Stimulated activated effector memory CD8-positive, alpha-beta T cell treated with anti-CD3 and anti-CD28 coated beads, Interleukin-12 subunit alpha, Interleukin-12 subunit beta, amount 100 ng/mL, for 72 hours (primary cell): ENCODE measurements around the gene DOP1B.
"Not testable (repeated sequence)": the region's sequence is repeated elsewhere in the genome, so short reads cannot be mapped to it uniquely, and the experiment has no call there.

ENCODE experiments used
- ATAC-seq: fragments of 150-1000 bp; cut with Tn5 transposase; 2 replicates; pipeline ENCODE4 v1.10.0; 2021
- DNase-seq, 2 donors: peaks; one replicate each; pipeline ENCODE4 v3.0.0; 2021 to 2022; ENCODE audit warnings: low spot score in 2 of 2
- H3K27ac Mint-ChIP-seq: one replicate; pipeline ENCODE4 v1.8.0; 2022; ENCODE audit warnings: mild to moderate bottlenecking, mixed read lengths
- H3K36me3 Mint-ChIP-seq: one replicate; pipeline ENCODE4 v1.8.0; 2022; ENCODE audit warnings: mild to moderate bottlenecking, mixed read lengths
- H3K4me1 Mint-ChIP-seq: one replicate; pipeline ENCODE4 v1.8.0; 2022; ENCODE audit warnings: mixed read lengths
- H3K4me3 Mint-ChIP-seq: one replicate; pipeline ENCODE4 v1.8.0; 2022; ENCODE audit warnings: mild to moderate bottlenecking, mixed read lengths
- H3K9me3 Mint-ChIP-seq: one replicate; pipeline ENCODE4 v1.8.0; 2022; ENCODE audit warnings: mixed read lengths

DOP1B gene

GRCh38 chr21:36127250-36127904 is 29.2 kb upstream of the DOP1B start:
- H3K36me3 Mint-ChIP-seq: no peaks in the 10 kb centered on the region
- peaks cover 14% of the 10 kb centered on the region for H3K4me1 Mint-ChIP-seq
- H3K9me3 Mint-ChIP-seq: no peaks in the 10 kb centered on the region
- H3K4me3 Mint-ChIP-seq: no peak overlapping the region
- H3K27ac Mint-ChIP-seq: peak overlapping the region; percentile 43
- ATAC-seq: no peak
- no peak for DNase-seq

- Mint-ChIP-seq H3K27ac (no peak overlapping the region), H3K4me1 (peaks cover 14% of the 10 kb centered on the region), H3K9me3 (no peaks in the 10 kb centered on the region), H3K4me3 (no peak overlapping the region), H3K36me3 (no peaks in the 10 kb centered on the region)
- no peak for ATAC-seq
- DNase-seq: no peak
These were observed 28.6 kb upstream of the DOP1B start for GRCh38 chr21:36127977-36128376.

- DNase-seq (no peak), ATAC-seq (no peak)
- H3K36me3 Mint-ChIP-seq: no peaks in the 10 kb centered on the region
- H3K9me3 Mint-ChIP-seq: no peaks in the 10 kb centered on the region
- H3K27ac Mint-ChIP-seq: peak overlapping the region; percentile 35
- peak overlapping the region; percentile 80 for H3K4me3 Mint-ChIP-seq
- peaks cover 20% of the 10 kb centered on the region for H3K4me1 Mint-ChIP-seq
These were observed 27.4 kb upstream of the DOP1B start for GRCh38 chr21:36129219-36129618.

GRCh38 chr21:36130414-36130762 is 26.2 kb upstream of the DOP1B start:
- H3K4me1 Mint-ChIP-seq: peaks cover 25% of the 10 kb centered on the region
- H3K4me3 Mint-ChIP-seq: peak overlapping the region; percentile 80
- not testable (repeated sequence) for H3K9me3 Mint-ChIP-seq, ATAC-seq, H3K36me3 Mint-ChIP-seq
- peak overlapping the region; percentile 88 for H3K27ac Mint-ChIP-seq
- peak in 1 of 2 donors; percentile 58 for DNase-seq

GRCh38 chr21:36130839-36131238 is 25.8 kb upstream of the DOP1B start:
- Mint-ChIP-seq H3K4me3 (peak overlapping the region; percentile 80), H3K4me1 (peaks cover 26% of the 10 kb centered on the region)
- ATAC-seq, H3K9me3 Mint-ChIP-seq, H3K36me3 Mint-ChIP-seq, H3K27ac Mint-ChIP-seq, DNase-seq: not testable (repeated sequence)

GRCh38 chr21:36132696-36133095 is 23.9 kb upstream of the DOP1B start:
- DNase-seq (no peak), ATAC-seq (no peak)
- Mint-ChIP-seq H3K36me3 (no peaks in the 10 kb centered on the region), H3K4me1 (peaks cover 34% of the 10 kb centered on the region), H3K27ac (no peak overlapping the region), H3K4me3 (no peak overlapping the region), H3K9me3 (no peaks in the 10 kb centered on the region)

- Mint-ChIP-seq H3K27ac (peak within 1 kb of the TSS; percentile 84), H3K36me3 (peaks cover 17% of the 10 kb centered on the region), H3K4me3 (peak within 1 kb of the TSS; percentile 89), H3K9me3 (no peaks in the 10 kb centered on the region), H3K4me1 (peaks cover 28% of the 10 kb centered on the region)
- peak; percentile 48 to 81 for DNase-seq
- ATAC-seq: peak; percentile 75
These were observed 21.7 kb upstream of the DOP1B start, which contains the start of gene CBR3 for GRCh38 chr21:36134803-36135390. CBR3 (plus strand) TSS chr21:36135079; CDS start chr21:36135193, 114 bp downstream.

- H3K4me1 Mint-ChIP-seq: peaks cover 23% of the 10 kb centered on the region
- peaks cover 17% of the 10 kb centered on the region for H3K36me3 Mint-ChIP-seq
- DNase-seq (peak in 1 of 2 donors; percentile 82), ATAC-seq (peak; percentile 88)
- H3K27ac Mint-ChIP-seq: peak overlapping the region; percentile 84
- no peaks in the 10 kb centered on the region for H3K9me3 Mint-ChIP-seq
- H3K4me3 Mint-ChIP-seq: peak overlapping the region; percentile 89
These were observed 21.1 kb upstream of the DOP1B start for GRCh38 chr21:36135391-36136102.

- DNase-seq, H3K9me3 Mint-ChIP-seq, H3K27ac Mint-ChIP-seq, ATAC-seq, H3K4me3 Mint-ChIP-seq: not testable (repeated sequence)
- peaks cover 36% of the 10 kb centered on the region for H3K36me3 Mint-ChIP-seq
- H3K4me1 Mint-ChIP-seq: peaks cover 17% of the 10 kb centered on the region
These were observed 16.8 kb upstream of the DOP1B start for GRCh38 chr21:36139791-36140190.

GRCh38 chr21:36141513-36141925 is 15.1 kb upstream of the DOP1B start:
- Mint-ChIP-seq H3K4me1 (peaks cover 16% of the 10 kb centered on the region), H3K4me3 (no peak overlapping the region), H3K9me3 (no peaks in the 10 kb centered on the region), H3K27ac (no peak overlapping the region), H3K36me3 (peaks cover 42% of the 10 kb centered on the region)
- peak; percentile 97 for ATAC-seq
- peak; percentile 66 to 86 for DNase-seq

- not testable (repeated sequence) for H3K4me3 Mint-ChIP-seq, ATAC-seq, H3K27ac Mint-ChIP-seq, H3K9me3 Mint-ChIP-seq, DNase-seq
- Mint-ChIP-seq H3K36me3 (peaks cover 32% of the 10 kb centered on the region), H3K4me1 (peaks cover 15% of the 10 kb centered on the region)
These were observed 12.4 kb upstream of the DOP1B start for GRCh38 chr21:36144233-36144632.

- peaks cover 20% of the 10 kb centered on the region for H3K4me1 Mint-ChIP-seq
- no peaks in the 10 kb centered on the region for H3K9me3 Mint-ChIP-seq
- peaks cover 26% of the 10 kb centered on the region for H3K36me3 Mint-ChIP-seq
- H3K27ac Mint-ChIP-seq: no peak overlapping the region
- no peak for ATAC-seq
- no peak overlapping the region for H3K4me3 Mint-ChIP-seq
- DNase-seq: no peak
These were observed 11.4 kb upstream of the DOP1B start for GRCh38 chr21:36145259-36145658.

GRCh38 chr21:36147911-36148310 is 8.7 kb upstream of the DOP1B start:
- Mint-ChIP-seq H3K9me3 (no peaks in the 10 kb centered on the region), H3K4me3 (no peak overlapping the region), H3K36me3 (peaks cover 7% of the 10 kb centered on the region), H3K27ac (no peak overlapping the region), H3K4me1 (peaks cover 15% of the 10 kb centered on the region)
- ATAC-seq: no peak
- DNase-seq: no peak

GRCh38 chr21:36148886-36149285 is 7.7 kb upstream of the DOP1B start:
- no peak for ATAC-seq
- no peak for DNase-seq
- H3K27ac Mint-ChIP-seq: no peak overlapping the region

GRCh38 chr21:36149788-36150711 is 6.6 kb upstream of the DOP1B start:
- Mint-ChIP-seq H3K4me3 (no peak overlapping the region), H3K9me3 (no peaks in the 10 kb centered on the region), H3K36me3 (peaks cover 7% of the 10 kb centered on the region), H3K27ac (peak overlapping the region; percentile 75), H3K4me1 (peaks cover 21% of the 10 kb centered on the region)
- no peak for DNase-seq
- ATAC-seq: no peak

More at GRCh38 chr21:36148886-36149285, 7.7 kb upstream of the DOP1B start:
- H3K4me1 Mint-ChIP-seq: peaks cover 21% of the 10 kb centered on the region
- peaks cover 7% of the 10 kb centered on the region for H3K36me3 Mint-ChIP-seq
- no peaks in the 10 kb centered on the region for H3K9me3 Mint-ChIP-seq
- H3K4me3 Mint-ChIP-seq: no peak overlapping the region
